Aorta (tissue), 5 donors: ENCODE results near the gene SGF29. TPM values are rescaled to one million over a fixed set of nuclear protein-coding genes. Genes with fewer than 3 reads are reported as not detected.

Source experiments
- ATAC-seq: fragments of 200-7000 bp; cut with Tn5 transposase; one replicate; pipeline ENCODE4 v1.9.1; 2022; ENCODE audit warnings: moderate library complexity; ENCODE audit not compliant: low FRiP score
- DNase-seq, 2 donors: peaks; one replicate each; pipeline ENCODE4 v3.0.0-alpha.2; 2020
- H3K27ac ChIP-seq, 2 donors: one replicate each; pipeline ENCODE4 v1.5.1; 2013; ENCODE audit warnings: low read length in 2 of 2, mild to moderate bottlenecking in 2 of 2, moderate library complexity in 2 of 2, control low read depth in 1 of 2, inconsistent platforms in 1 of 2, low read depth in 1 of 2
- H3K27me3 ChIP-seq, 2 donors: one replicate each; pipeline ENCODE4 v1.6.1; 2013; ENCODE audit warnings: control low read depth in 1 of 2, low read length in 1 of 2, mild to moderate bottlenecking in 1 of 2, moderate library complexity in 1 of 2; ENCODE audit not compliant: insufficient read depth in 2 of 2, control insufficient read depth in 1 of 2
- H3K36me3 ChIP-seq, 2 donors: one replicate each; pipeline ENCODE4 v1.6.1; 2013; ENCODE audit warnings: control low read depth in 1 of 2, low read length in 1 of 2, mild to moderate bottlenecking in 1 of 2; ENCODE audit not compliant: insufficient read depth in 2 of 2, control insufficient read depth in 1 of 2
- H3K4me1 ChIP-seq, 2 donors: one replicate each; pipeline ENCODE4 v1.6.1; 2013; ENCODE audit warnings: low read length in 2 of 2, control low read depth in 1 of 2, mild to moderate bottlenecking in 1 of 2, moderate library complexity in 1 of 2; ENCODE audit not compliant: insufficient read depth in 2 of 2, control insufficient read depth in 1 of 2
- H3K4me3 ChIP-seq, 2 donors: one replicate each; pipeline ENCODE4 v1.5.1; 2013; ENCODE audit warnings: low read length in 2 of 2, control low read depth in 1 of 2, mild to moderate bottlenecking in 1 of 2
- H3K9me3 ChIP-seq: one replicate; pipeline ENCODE4 v1.6.1; 2013; ENCODE audit warnings: mild to moderate bottlenecking, low read length; ENCODE audit not compliant: control insufficient read depth
- WGBS, 2 donors: extraction: QIAGEN DNeasy Blood & Tissue Kit; methylation state at CpG; one replicate each; pipeline ENCODE4 v1.1.7; 2013; 5-methylcytosine and 5-hydroxymethylcytosine counted together
- intact Hi-C, 2 donors: fragments of 100-400 bp; cut with DNase I; formaldehyde crosslinking; loops; one replicate each; pipeline versions ENCODE4 v1.14.2 to v1.15.0; 2022
- polyA plus RNA-seq, 2 donors: library from polyadenylated mRNA; stranded (reverse); fragments of 200-250 nt; gene quantifications; one replicate each; pipeline ENCODE4 v1.2.3, GENCODE V29; 2013
- total RNA-seq, 2 donors: library from RNA; stranded (reverse); fragmentation: NEBNext Ultra II Directional; extraction: Animal tissue kit (Norgen Biotek cat#: 25700); gene quantifications; one replicate each; pipeline ENCODE4 v1.2.1, GENCODE V29; 2021
- donor health status: healthy with polysubstance abuse.
- donor health status: Bipolar disorder and iron deficiency.
- donor health status: DM: no; HTN: no; CAD: no.
- donor health status: DM: no; HTN: no; CAD: no.
- donor health status: DM: yes; HTN: yes; CAD: no.

SGF29 gene
- total and polyA plus RNA-seq, 4 donors = 17.4 to 41.6 (median 20.2) TPM

DNA sequence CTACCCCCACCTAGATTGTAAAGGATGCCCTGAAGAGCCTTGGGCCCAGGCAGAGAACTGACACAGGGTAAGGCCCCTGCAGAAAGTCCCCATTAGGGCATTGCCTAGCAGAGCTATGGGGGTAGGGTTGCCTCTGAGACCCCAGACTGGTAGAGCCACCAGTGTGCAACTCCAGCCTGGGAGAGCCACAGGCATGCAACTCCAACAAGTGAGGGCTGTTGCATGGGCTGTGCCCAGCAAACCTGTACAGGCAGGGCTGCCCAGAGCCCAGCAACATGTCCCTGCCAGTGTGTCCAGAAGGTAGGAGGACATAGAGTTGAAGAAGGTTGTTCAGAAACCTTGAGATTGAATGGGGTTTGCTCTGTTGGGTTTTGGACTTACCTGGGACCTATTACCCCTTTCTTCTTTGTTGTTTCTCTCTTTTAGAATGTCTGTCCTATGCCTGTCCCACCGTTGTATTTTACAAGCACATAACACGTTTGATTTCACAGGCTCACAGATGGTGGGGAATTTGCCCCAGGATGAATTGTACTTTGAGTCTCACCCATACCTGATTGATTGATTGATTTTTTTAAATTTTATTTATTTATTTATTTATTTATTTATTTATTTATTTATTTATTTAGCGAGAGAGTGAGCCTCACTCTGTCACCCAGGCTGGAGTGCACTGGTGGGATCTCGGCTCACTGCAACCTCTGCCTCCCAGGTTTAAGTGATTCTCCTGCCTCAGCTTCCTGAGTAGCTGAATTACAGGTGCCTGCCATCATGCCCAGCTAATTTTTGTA, 16.4 kb downstream of the SGF29 start:
- H3K9me3 ChIP-seq = no peaks in the 10 kb centered on the region
- H3K36me3 ChIP-seq = no peaks in the 10 kb centered on the region
- H3K4me1 ChIP-seq = no peaks in the 10 kb centered on the region
- DNase-seq (no peak), ATAC-seq (no peak)
- no peaks in the 10 kb centered on the region for H3K27me3 ChIP-seq
- WGBS, 2 donors = 95 to 100% methylated on average over 4 of the region's 4 CpGs
- no peak overlapping the region for H3K27ac ChIP-seq
- intact Hi-C loops = no loop called here
- no peak overlapping the region for H3K4me3 ChIP-seq

DNA sequence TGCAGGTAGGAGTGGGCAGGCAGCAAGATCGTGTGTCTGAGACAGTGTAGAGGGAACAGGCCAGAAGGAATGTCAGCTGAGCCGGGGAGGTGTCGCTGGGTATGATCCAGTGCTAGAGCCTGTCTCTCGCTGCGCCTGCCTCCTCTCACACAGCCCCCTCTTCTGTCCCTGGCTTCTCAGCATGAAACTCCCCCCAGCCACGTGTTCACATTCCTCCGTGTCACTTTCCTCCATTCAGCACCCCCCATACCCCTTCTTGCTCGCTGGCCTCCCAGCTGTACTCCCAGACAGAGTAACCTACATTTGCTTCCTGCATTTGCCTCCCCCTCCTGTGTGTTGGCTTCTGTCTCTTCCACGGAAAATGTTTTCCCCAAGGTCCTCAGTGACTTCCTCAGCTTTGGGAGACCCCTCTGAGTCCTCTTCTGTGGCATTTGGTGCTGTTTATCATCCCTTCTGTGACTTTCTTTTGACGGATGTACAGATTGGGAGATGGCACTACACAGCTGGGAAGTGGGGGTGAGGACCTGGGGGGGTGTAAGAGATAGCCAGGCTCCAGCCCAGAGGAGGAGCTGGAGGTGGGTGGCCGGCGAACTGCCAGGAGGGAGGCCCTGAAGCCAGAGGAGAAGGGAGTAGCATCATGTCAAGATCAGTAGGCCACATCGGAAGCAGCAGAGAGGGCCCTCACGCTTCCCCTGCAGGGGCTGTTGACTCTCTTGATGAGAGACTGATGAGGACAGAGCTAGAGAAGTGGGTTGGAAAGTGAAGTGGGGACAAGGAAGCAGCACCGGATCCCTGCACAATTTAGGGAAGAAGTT, 19.2 kb downstream of the SGF29 start:
- Histone ChIP-seq H3K4me1 (no peaks in the 10 kb centered on the region), H3K27me3 (no peaks in the 10 kb centered on the region), H3K9me3 (no peaks in the 10 kb centered on the region), H3K4me3 (no peak overlapping the region), H3K27ac (no peak overlapping the region), H3K36me3 (no peaks in the 10 kb centered on the region)
- WGBS, 2 donors = 67% methylated on average over 15 of the region's 15 CpGs
- DNase-seq = no peak
- peak; percentile 47 for ATAC-seq
- intact Hi-C loops = no loop called here

DNA sequence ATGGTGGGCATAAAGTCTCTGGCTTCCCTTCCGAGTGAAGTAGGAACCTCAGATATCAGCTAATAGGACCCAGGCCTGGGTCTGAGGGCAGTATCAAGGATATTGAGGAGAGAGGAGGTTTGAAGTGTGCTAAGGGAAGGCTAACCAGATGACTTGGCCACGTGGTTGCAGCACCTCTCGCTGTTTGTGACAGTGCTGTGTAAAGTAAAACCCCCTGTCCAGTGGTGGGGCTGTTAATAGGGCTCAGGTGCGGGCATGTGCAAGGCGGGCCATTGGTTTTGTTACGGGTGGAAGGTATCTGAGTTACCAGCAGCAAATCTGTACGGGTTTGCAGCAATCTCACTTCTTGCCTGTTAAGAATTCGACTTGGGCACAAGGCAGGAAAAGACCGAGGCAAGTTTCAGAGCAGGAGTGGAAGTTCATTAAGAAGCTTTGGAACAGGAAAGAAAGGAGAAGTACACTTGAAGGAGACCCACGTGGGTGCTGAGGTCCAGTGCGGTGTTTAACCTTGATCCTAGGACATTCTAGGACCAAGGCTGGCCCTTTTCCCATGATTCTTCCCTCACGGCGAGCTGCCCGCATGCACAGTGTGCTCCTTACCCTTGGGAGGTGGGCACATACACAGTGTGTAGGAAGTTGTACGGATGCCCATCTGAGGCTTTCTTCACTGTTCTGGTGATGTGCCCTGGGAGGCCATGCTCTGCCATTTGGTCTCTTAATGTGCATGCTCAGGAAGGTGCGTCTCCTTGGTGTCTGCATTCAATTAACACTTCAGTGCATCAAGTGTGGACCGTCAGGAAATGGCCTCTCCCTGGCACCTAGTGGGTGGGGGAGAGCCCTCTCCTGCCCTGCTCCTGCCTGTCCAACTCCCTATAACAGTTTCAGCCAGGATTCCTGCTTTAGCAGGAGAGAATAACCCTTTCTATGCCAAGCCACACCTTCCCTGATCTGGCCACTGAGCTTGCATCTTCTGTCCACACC, 20.3 kb downstream of the SGF29 start:
- ATAC-seq = no peak
- Histone ChIP-seq H3K4me3 (no peak overlapping the region), H3K4me1 (no peaks in the 10 kb centered on the region), H3K27ac (no peak overlapping the region), H3K27me3 (no peaks in the 10 kb centered on the region), H3K36me3 (no peaks in the 10 kb centered on the region), H3K9me3 (no peaks in the 10 kb centered on the region)
- 80 to 83% methylated on average over 17 of the region's 17 CpGs for WGBS, 2 donors
- intact Hi-C loops = no loop called here
- no peak for DNase-seq

DNA sequence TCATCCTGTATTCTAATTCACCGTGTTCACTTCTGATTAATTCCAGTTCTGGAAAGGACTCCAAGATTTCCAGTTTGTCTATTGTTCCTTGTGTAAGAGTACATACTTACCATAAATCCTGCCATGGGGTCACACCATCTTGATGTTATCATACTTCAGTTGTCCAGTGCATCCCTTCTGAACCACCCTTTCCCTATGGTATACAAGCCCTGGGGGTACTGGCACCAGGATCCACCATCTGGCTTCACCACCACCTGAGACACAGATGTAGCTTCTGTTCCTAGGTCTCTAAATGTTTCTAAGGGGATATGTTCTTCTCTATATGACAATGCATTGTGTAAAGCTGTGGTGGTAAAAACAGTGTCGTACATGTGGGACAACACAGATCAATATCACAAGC, 21.2 kb downstream of the SGF29 start:
- intact Hi-C loops = no loop called here
- H3K36me3 ChIP-seq = no peaks in the 10 kb centered on the region
- no peaks in the 10 kb centered on the region for H3K27me3 ChIP-seq
- no peak overlapping the region for H3K27ac ChIP-seq
- DNase-seq (no peak), ATAC-seq (no peak)
- no peaks in the 10 kb centered on the region for H3K9me3 ChIP-seq
- no peak overlapping the region for H3K4me3 ChIP-seq
- no peaks in the 10 kb centered on the region for H3K4me1 ChIP-seq
- WGBS, 2 donors = 90 to 97% methylated on average over 2 of the region's 2 CpGs

DNA sequence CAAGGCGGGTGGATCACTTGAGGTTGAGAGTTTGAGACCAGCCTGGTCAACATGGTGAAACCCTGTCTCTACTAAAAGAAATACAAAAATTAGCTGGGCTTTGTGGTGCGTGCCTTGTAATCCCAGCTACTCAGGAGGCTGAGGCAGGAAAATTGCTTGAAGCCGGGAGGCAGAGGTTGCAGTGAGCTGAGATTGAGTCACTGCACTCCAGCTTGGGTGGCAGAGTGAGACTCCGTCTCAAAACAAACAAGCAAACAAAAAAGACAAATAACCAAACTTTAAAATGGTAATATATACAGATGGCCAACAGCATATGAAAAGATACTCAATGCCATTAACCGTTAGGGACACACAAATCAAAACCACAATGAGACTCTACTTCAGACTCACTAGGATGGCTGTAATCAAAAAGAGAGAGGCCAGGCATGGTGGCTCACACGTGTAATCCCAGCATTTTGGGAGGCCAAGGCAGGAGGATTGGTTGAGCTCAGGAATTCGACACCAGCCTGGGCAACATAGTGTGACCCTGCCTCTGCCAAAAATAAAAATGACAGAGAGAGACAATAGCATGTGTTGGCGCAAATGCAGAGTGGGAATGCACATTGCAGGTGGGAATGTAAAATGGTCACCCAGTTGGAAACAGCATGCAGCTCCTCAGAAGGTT, 21.9 kb downstream of the SGF29 start:
- Histone ChIP-seq H3K27ac (no peak overlapping the region), H3K4me1 (no peaks in the 10 kb centered on the region), H3K4me3 (no peak overlapping the region), H3K9me3 (no peaks in the 10 kb centered on the region), H3K36me3 (no peaks in the 10 kb centered on the region), H3K27me3 (no peaks in the 10 kb centered on the region)
- ATAC-seq (no peak), DNase-seq (no peak)
- WGBS, 2 donors = 91 to 92% methylated on average over 8 of the region's 8 CpGs
- intact Hi-C loops = no loop called here

DNA sequence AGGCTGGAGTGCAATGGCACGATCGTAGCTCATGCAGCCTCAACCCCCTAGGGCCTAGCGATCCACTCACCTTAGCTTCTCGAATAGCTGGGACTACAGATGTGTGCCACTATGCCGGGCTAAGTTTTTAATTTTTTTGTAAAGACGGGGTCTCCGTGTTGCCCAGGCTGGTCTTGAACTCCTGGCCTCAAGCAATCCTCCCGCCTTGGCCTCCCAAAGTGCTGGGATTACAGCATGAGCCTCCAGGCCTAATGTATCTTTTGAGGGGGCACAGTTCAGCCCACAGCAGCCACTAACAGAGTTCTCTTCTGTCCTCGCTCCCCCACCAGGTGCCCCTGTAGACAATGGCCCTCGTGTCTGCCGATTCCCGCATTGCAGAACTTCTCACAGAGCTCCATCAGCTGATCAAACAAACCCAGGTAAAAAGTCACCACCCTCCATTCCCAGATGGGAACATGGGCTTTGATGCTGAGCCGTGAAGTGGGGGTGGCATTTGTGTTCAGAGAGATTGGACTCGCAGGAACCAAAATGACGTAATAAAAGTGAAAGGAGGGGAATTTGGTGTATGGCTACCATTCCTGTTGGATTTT, 27.1 kb downstream of the SGF29 start:
- intact Hi-C loops = no loop called here
- H3K27ac ChIP-seq = no peak overlapping the region
- H3K4me1 ChIP-seq = no peaks in the 10 kb centered on the region
- WGBS, 2 donors = 95 to 96% methylated on average over 15 of the region's 15 CpGs
- peaks cover 0 to 9% of the 10 kb centered on the region in 2 donors for H3K36me3 ChIP-seq
- H3K4me3 ChIP-seq = no peak overlapping the region
- no peaks in the 10 kb centered on the region for H3K27me3 ChIP-seq
- ATAC-seq = no peak
- DNase-seq = no peak
- no peaks in the 10 kb centered on the region for H3K9me3 ChIP-seq

DNA sequence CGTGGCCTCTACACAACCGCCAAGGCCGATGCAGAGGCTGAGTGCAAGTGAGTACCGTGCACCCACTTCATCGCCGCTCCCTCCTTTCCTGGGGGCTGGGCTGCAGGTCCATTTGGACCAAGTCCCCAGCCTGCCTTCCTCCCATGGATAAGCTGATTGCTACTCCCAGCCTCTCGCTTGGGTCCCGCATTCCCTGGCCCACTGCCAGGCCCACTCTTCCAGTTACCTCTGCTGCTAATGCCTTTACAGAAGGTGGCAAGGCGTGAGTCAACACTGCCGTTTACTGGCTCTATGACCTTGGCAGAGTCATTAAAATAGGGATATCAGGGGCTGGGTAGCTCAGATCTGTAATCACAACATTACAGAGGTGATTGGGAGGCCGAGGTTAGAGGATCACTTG, 32.0 kb downstream of the SGF29 start:
- DNase-seq (no peak), ATAC-seq (no peak)
- peaks cover 3 to 12% of the 10 kb centered on the region in 2 donors for H3K36me3 ChIP-seq
- intact Hi-C loops = no loop called here
- H3K9me3 ChIP-seq = no peaks in the 10 kb centered on the region
- no peaks in the 10 kb centered on the region for H3K27me3 ChIP-seq
- no peaks in the 10 kb centered on the region for H3K4me1 ChIP-seq
- no peak overlapping the region for H3K4me3 ChIP-seq
- H3K27ac ChIP-seq = no peak overlapping the region
- WGBS, 2 donors = 81 to 82% methylated on average over 11 of the region's 11 CpGs

DNA sequence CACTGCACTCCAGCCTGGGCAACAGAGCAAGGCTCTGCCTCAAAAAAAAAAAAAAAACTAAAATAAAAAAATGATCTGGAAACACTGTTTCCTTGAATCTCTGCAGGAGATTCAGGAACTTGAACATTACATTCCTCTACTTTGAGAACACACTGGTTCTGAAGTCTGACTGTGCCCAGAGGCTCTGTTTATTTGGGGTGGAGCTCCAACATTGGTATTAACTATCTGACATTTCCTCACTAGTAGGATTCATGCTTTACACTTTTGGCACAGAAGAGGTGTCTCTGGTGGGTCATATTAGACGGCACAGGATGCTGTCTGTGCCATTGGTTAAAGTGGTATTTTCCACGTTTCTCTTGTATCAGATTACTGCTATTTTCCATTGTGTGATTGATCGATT, 32.7 kb downstream of the SGF29 start:
- Histone ChIP-seq H3K27ac (no peak overlapping the region), H3K4me3 (no peak overlapping the region), H3K27me3 (no peaks in the 10 kb centered on the region), H3K36me3 (peaks cover 3 to 17% of the 10 kb centered on the region in 2 donors), H3K9me3 (no peaks in the 10 kb centered on the region), H3K4me1 (no peaks in the 10 kb centered on the region)
- WGBS, 2 donors = 90 to 91% methylated on average over 3 of the region's 3 CpGs
- DNase-seq = no peak
- intact Hi-C loops = no loop called here
- ATAC-seq = no peak
